HepG2 (cell line): ENCODE data around the gene TBC1D14. TPM values are rescaled to one million over a fixed set of nuclear protein-coding genes. Genes with fewer than 3 reads are reported as not detected.

Experiments
- AGO1 ChIP-seq: fragments of 200-400 bp; formaldehyde crosslinking; IDR thresholded peaks from 2 replicates; pipeline ENCODE4 v1.6.1; 2017; ENCODE audit warnings: mild to moderate bottlenecking, low read depth, low read length, moderate library complexity; ENCODE audit not compliant: poor library complexity, severe bottlenecking
- CENPX ChIP-seq: sonication (generic); formaldehyde crosslinking; IDR thresholded peaks from 2 replicates; pipeline ENCODE4 v1.9.0; 2021; ENCODE audit warnings: mild to moderate bottlenecking, missing genetic modification reagents, moderate library complexity
- EED ChIP-seq: sonication (generic); formaldehyde crosslinking; IDR thresholded peaks from 2 replicates; pipeline ENCODE4 v1.5.0; 2020; ENCODE audit warnings: mild to moderate bottlenecking, missing genetic modification reagents
- ETV6 ChIP-seq: sonication (generic); formaldehyde crosslinking; conservative IDR thresholded peaks from 2 replicates; pipeline ENCODE4 v1.4.0; 2020; ENCODE audit warnings: missing genetic modification reagents
- FOXK2 ChIP-seq: fragments of 450-650 bp; IDR thresholded peaks from 2 replicates; pipeline ENCODE4 v1.6.1; 2016
- KLF12 ChIP-seq: sonication (generic); formaldehyde crosslinking; IDR thresholded peaks from 2 replicates; pipeline ENCODE4 v1.4.0; 2020; ENCODE audit warnings: missing genetic modification reagents, borderline replicate concordance
- PITX1 ChIP-seq: sonication (generic); formaldehyde crosslinking; IDR thresholded peaks from 2 replicates; pipeline ENCODE4 v1.5.1; 2020; ENCODE audit warnings: mild to moderate bottlenecking, missing genetic modification reagents
- RAD21 ChIP-seq: fragments of 450-650 bp; formaldehyde crosslinking; IDR thresholded peaks from 2 replicates; pipeline ENCODE4 v1.5.0; 2020; ENCODE audit warnings: mild to moderate bottlenecking
- RAD51 ChIP-seq: fragments of 450-650 bp; IDR thresholded peaks from 2 replicates; pipeline ENCODE4 v1.6.1; 2016; ENCODE audit warnings: borderline replicate concordance
- RORA ChIP-seq: sonication (generic); formaldehyde crosslinking; IDR thresholded peaks from 2 replicates; pipeline ENCODE4 v1.5.0; 2020; ENCODE audit warnings: mild to moderate bottlenecking, missing genetic modification reagents, moderate library complexity
- TFDP1 ChIP-seq: IDR thresholded peaks from 2 replicates; pipeline ENCODE4 v1.6.1; 2016; ENCODE audit warnings: missing compliant biosample characterization, missing genetic modification reagents, borderline replicate concordance
- TSC22D2 ChIP-seq: sonication (generic); formaldehyde crosslinking; IDR thresholded peaks from 2 replicates; pipeline ENCODE4 v1.5.1; 2020; ENCODE audit warnings: missing genetic modification reagents, mild to moderate bottlenecking, borderline replicate concordance
- ZNF230 ChIP-seq: sonication (generic); formaldehyde crosslinking; IDR thresholded peaks from 2 replicates; pipeline ENCODE4 v1.4.0; 2020; ENCODE audit warnings: mild to moderate bottlenecking, missing genetic modification reagents
- ZNF292 ChIP-seq: sonication (generic); formaldehyde crosslinking; IDR thresholded peaks from 2 replicates; pipeline ENCODE4 v1.8.1; 2022; ENCODE audit warnings: mild to moderate bottlenecking, low read depth, missing genetic modification reagents, borderline replicate concordance
- ZNF558 ChIP-seq: sonication (generic); formaldehyde crosslinking; IDR thresholded peaks from 2 replicates; pipeline ENCODE4 v1.9.0; 2022; ENCODE audit warnings: mild to moderate bottlenecking, missing genetic modification reagents, borderline replicate concordance
- ZNF597 ChIP-seq: sonication (generic); formaldehyde crosslinking; IDR thresholded peaks from 2 replicates; pipeline ENCODE4 v1.5.0; 2020; ENCODE audit warnings: missing genetic modification reagents
- ZNF687 ChIP-seq: sonication (generic); formaldehyde crosslinking; IDR thresholded peaks from 2 replicates; pipeline ENCODE4 v1.5.1; 2020; ENCODE audit warnings: mild to moderate bottlenecking, missing genetic modification reagents, moderate library complexity
- ZNF691 ChIP-seq: sonication (generic); formaldehyde crosslinking; IDR thresholded peaks from 2 replicates; pipeline ENCODE4 v1.4.0; 2020; ENCODE audit warnings: missing genetic modification reagents, low read depth, mild to moderate bottlenecking, borderline replicate concordance
- ZSCAN25 ChIP-seq: sonication (generic); formaldehyde crosslinking; IDR thresholded peaks from 2 replicates; pipeline ENCODE4 v1.8.0; 2022; ENCODE audit warnings: mild to moderate bottlenecking, missing genetic modification reagents
- ZXDC ChIP-seq: sonication (generic); formaldehyde crosslinking; IDR thresholded peaks from 2 replicates; pipeline ENCODE4 v1.5.0; 2020; ENCODE audit warnings: mild to moderate bottlenecking, missing genetic modification reagents
- polyA plus RNA-seq, 8 experiments: library from polyadenylated mRNA; depleted of rRNA in 3 of 8; stranded (reverse) in 7 of 8; unstranded in 1 of 8; fragments of >200 nt; fragmentation: Illumina TruSeq in 4 of 8; extraction: Trizol in 4 of 8; gene quantifications; 2 replicates each; pipeline versions ENCODE4 v1.2.1 to v1.2.3, GENCODE V29; 2011 to 2016; ENCODE audit warnings: low read depth in 4 of 8, missing spikeins in 1 of 8, mixed read lengths in 1 of 8; ENCODE audit not compliant: insufficient read depth in 1 of 8
- total RNA-seq, 5 experiments: library from RNA; depleted of rRNA; stranded (reverse); fragments of >200 nt; fragmentation: Illumina TruSeq; extraction: Trizol; gene quantifications; 2 replicates each; pipeline ENCODE4 v1.2.3, GENCODE V29; 2016; ENCODE audit warnings: low read depth in 1 of 5

TBC1D14 gene
- total and polyA plus RNA-seq, 2 of the 13 experiments (the other 11 are each of a cell fraction or from before 2014, with no cell fraction given) = 29.5 to 46.5 TPM

GRCh38 chr4:6926681-6927478, 17.3 kb downstream of the TBC1D14 start (continued):
- no peak for TF ChIP-seq EED (CRISPR knock-in tag)
- no peak for TF ChIP-seq ZXDC
- TF ChIP-seq ZNF558 = no peak
- TF ChIP-seq ETV6 (CRISPR knock-in tag) = no peak
- TF ChIP-seq ZSCAN25 = peak; percentile 98
- no peak for TF ChIP-seq ZNF597 (CRISPR knock-in tag)
- no peak for TF ChIP-seq TSC22D2 (CRISPR knock-in tag)
- no peak for TF ChIP-seq KLF12
- TF ChIP-seq PITX1 = 0 out of 2 replicates have a peak, but pooled peaks have one; percentile 36
- TF ChIP-seq RAD51 = no peak
- no peak for TF ChIP-seq RORA (CRISPR knock-in tag)
- no peak for TF ChIP-seq ZNF230 (CRISPR knock-in tag)
- TF ChIP-seq ZNF687 (CRISPR knock-in tag) = peak; percentile 85
- TF ChIP-seq CENPX (CRISPR knock-in tag) = no peak
- no peak for TF ChIP-seq TFDP1 (CRISPR knock-in tag)
- peak; percentile 95 for TF ChIP-seq ZNF292 (CRISPR knock-in tag)
- TF ChIP-seq RAD21 = no peak
- TF ChIP-seq ZNF691 (CRISPR knock-in tag) = peak; percentile 97
- no peak for TF ChIP-seq FOXK2
- no peak for TF ChIP-seq AGO1
